GM12801 (cell line): ENCODE measurements around the gene CCDC12.

Experiments
- TF ChIP-seq, protein P1 (sequence below): IDR thresholded peaks from one replicate; pipeline ENCODE4 v1.5.1; 2011; ENCODE audit warnings: control low read depth; ENCODE audit not compliant: insufficient read length; ENCODE audit errors: extremely low read depth

Gene CCDC12

DNA sequence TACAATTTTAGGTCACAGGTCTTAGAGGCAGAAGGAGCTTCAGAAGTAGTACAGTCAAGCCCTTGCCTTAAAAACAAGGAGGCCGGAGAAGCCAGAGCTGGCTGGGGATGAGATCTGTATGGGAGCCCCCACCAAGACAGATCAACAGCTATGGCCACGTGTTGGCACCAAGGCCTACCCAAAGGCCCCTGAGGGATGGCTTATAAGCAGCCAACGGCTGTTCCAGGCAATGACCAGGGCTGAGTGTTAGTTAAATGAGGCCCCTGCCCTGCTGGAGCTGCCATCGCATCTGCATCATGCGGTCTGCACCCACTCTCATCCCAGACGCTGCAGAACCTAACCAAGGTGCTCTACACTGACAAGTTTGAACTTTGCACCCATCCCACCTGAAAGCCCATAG is 43.3 kb downstream of the CCDC12 start:
- TF ChIP-seq, protein P1, sequence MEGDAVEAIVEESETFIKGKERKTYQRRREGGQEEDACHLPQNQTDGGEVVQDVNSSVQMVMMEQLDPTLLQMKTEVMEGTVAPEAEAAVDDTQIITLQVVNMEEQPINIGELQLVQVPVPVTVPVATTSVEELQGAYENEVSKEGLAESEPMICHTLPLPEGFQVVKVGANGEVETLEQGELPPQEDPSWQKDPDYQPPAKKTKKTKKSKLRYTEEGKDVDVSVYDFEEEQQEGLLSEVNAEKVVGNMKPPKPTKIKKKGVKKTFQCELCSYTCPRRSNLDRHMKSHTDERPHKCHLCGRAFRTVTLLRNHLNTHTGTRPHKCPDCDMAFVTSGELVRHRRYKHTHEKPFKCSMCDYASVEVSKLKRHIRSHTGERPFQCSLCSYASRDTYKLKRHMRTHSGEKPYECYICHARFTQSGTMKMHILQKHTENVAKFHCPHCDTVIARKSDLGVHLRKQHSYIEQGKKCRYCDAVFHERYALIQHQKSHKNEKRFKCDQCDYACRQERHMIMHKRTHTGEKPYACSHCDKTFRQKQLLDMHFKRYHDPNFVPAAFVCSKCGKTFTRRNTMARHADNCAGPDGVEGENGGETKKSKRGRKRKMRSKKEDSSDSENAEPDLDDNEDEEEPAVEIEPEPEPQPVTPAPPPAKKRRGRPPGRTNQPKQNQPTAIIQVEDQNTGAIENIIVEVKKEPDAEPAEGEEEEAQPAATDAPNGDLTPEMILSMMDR: no peak

DNA sequence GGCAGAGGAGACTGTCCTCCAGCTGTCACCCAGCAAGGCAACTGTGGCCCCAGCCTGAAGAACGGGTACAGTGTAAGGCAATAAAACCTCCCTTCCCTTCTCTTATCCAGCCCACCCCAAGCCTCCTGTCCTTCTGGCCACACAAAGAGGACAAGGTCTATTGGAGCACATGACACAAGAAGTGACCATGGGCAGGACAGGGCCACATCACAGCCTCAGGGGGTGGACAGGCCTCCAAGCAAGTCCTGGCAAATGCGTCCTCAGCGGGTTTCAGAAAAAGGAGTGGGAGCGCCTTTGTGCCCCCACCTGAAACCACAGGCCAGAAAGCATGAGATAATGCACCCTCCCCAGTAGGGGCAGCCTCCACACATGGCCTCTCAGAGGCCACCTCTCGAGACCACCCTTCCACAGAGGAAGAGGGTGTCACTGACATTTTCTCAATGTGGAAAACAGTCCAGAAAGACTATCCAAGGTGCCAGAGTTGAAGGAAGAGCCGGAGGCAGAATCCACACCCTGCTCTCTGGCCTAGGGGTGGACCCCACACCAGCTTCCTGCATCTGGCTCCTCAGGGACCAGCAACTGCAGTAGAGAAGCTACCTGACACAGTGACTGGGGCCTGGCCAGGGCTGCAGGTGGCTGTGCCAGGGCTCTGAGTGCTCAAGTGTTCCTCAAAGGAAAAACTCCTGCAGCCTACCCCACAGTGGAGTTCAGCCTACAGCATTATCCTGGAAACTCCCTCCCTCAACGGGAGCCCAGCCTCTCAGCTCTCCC is 43.9 kb downstream of the CCDC12 start:
- TF ChIP-seq, protein P1: no peak

- TF ChIP-seq, protein P1: no peak
Measured at GRCh38 chr3:46931631-46932331, 44.8 kb downstream of the CCDC12 start.

DNA sequence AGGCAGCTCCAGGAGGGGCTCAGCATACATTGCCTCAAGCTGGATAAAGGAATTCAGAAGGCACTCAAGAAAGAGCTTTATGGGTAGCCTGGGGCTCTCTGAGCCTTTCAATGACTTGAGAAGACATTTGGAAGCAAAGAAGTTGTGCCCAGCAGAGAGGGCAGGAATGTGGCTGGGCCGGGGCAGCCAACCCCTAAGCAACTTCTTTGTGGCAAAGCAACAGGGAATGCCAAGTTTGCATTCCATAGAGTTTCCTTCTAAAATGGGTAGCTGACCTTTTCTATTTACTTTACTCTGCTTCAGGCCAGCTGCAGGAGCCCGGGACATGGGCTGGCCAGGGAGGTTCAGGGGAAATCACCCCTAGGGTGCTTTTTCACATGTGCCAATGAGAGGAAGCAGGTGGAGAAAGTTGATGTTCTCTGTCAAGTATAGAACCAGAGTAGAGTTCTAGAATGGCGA is 45.6 kb downstream of the CCDC12 start:
- TF ChIP-seq, protein P1: no peak

DNA sequence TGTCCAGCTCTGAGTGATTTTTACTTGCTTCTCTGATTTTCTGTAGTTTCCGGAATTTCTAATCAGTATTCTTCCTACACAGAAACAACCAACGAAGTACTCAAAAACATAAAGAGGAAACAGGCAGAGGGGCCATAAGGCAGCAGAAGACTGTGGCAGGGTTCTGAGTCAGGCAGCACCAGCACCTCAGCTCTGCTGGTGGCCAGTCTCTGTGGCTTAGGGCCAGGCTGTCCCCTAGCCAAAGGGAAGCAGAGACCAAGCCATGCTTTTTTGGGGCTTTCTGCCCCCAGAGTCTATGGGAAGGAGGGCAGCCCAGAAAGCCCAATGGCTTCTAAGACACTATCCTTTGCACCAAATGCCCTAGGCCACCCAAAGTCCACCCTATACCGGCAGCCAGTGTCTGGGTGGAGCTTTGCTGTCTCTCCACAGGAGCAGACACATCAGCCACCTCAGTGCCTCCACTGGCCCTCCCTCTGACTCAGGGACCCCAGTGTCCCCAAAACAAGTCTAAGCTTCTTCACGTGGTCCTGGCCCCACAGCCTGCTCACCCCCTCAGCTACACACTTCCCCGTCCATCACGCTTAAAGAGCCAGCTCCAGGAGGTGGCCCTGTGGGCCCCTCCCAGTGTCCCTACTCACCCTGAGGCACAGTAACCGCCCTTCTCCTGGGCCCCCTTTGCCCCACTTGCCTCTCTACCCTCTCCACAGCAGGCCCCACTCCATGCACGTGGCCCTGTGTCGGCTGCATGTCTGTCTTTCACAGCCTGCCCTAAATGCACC is 46.2 kb downstream of the CCDC12 start:
- TF ChIP-seq, protein P1: no peak

- TF ChIP-seq, protein P1: no peak
Measured at GRCh38 chr3:46929324-46929723, 47.2 kb downstream of the CCDC12 start.

DNA sequence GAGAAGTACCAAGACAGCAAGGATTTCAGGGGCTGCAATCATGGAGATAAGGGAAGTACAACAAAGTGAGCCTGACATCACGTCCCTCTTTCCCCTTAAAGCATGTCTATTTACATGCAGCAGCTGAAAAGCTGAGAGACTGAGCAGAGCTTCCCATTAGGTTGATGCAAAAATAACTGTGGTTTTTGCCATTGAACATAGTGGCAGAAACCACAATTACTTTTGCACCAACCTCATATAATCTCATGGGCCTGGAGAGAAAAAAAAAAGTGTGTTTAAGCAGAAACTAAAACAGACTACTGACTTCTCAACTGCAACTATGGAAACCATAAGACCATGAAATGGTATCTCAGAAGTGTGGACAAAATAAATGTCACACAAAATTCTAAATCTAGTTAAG is 48.3 kb downstream of the CCDC12 start:
- TF ChIP-seq, protein P1: no peak
